Measurements from ENCODE around the gene PLCD3. TPM values are rescaled to one million over a fixed set of nuclear protein-coding genes. Genes with fewer than 3 reads are reported as not detected.

The PLCD3 gene
- total and polyA plus RNA-seq, 2 of the 4 experiments (the other 2 are of a cell fraction), result 5.6 to 36.6 TPM

DNA sequence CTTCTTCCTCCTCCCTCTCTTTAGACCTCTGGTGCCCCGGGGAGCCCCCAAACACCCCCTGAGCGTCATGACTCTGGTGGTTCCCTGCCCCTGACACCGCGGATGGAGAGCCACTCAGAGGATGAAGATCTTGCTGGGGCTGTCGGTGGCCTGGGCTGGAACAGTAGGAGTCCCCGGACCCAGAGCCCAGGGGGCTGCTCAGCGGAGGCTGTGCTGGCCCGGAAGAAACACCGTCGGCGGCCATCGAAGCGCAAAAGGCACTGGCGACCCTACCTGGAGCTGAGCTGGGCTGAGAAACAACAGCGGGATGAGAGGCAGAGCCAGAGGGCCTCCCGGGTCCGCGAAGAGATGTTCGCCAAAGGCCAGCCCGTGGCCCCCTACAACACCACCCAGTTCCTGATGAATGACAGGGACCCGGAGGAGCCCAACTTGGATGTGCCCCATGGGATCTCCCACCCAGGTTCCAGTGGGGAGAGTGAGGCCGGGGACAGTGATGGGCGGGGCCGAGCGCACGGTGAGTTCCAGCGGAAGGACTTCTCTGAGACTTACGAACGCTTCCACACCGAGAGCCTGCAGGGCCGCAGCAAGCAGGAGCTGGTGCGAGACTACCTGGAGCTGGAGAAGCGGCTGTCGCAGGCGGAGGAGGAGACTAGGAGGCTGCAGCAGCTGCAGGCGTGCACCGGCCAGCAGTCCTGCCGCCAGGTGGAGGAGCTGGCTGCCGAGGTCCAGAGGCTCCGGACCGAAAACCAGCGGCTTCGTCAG is 36.9 kb upstream of the PLCD3 start (continued):
- no peak for TF ChIP-seq NFE2L2 (IDR thresholded peaks at IDR 0.05; ENCODE audit: low read depth, low read length)

DNA sequence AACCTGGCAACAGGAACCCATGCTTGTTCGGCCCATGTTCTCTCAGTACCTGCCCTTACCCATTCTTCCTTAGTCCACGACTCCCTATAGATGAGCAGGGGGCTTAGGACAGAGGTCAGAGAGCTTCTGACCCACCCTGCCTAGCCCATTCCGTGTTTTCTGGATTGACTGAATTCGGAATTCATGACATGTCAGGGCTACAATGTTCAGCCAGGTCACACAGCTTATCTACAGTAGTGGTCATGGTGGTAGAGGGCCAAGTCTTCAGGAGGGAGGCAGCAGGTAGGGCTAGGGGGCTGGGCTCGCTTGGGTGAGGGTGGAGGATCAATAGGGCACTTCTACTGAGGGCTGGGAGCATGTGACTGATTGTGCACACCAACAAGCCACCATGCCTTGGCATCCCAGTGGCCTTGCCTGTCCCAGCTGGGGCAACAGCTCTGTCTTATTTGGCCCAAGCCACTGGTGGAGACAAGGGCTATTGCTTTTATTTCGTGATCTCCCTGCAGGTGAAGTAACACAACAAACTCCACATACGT is 32.5 kb upstream of the PLCD3 start:
- WGBS, 2 experiments (ENCODE audit: extremely low coverage in 2 of 2, insufficient read length in 1 of 2), result 80% methylated on average over 2 of the region's 7 CpGs; no CpG with 5 or more reads in 1 of the 2 experiments

More for the DNA sequence above, 32.5 kb upstream of the PLCD3 start:
- CTCF ChIA-PET, result no interaction called here
- H2AK5ac ChIP-seq (ENCODE audit: low read depth, low read length), result peak overlapping the region; percentile 82; the same call in 1 of the 2 replicates
- TF ChIP-seq CHD1 (IDR thresholded peaks at IDR 0.05; ENCODE audit: low read depth, low read length), result no peak
- no peak for TF ChIP-seq RCOR1 (IDR thresholded peaks at IDR 0.05; ENCODE audit: insufficient replicate concordance, low read length)
- no peak for TF ChIP-seq MAFK (IDR thresholded peaks at IDR 0.05; ENCODE audit: low read depth, low read length)
- TF ChIP-seq MXI1 (IDR thresholded peaks at IDR 0.05; ENCODE audit: borderline replicate concordance, low read depth, low read length), result no peak
- TF ChIP-seq RFX5 (IDR thresholded peaks at IDR 0.05; ENCODE audit: low read depth, low read length), result no peak
- no peak for TF ChIP-seq SMC3 (IDR thresholded peaks at IDR 0.05; ENCODE audit: low read depth, low read length)
- TF ChIP-seq FOS (IDR thresholded peaks at IDR 0.05; ENCODE audit: low read depth, low read length), result no peak
- TF ChIP-seq NFE2L2 (IDR thresholded peaks at IDR 0.05; ENCODE audit: low read depth, low read length), result no peak
- TF ChIP-seq BHLHE40 (IDR thresholded peaks at IDR 0.05; ENCODE audit: low read depth, low read length), result no peak
- TF ChIP-seq, protein P1, sequence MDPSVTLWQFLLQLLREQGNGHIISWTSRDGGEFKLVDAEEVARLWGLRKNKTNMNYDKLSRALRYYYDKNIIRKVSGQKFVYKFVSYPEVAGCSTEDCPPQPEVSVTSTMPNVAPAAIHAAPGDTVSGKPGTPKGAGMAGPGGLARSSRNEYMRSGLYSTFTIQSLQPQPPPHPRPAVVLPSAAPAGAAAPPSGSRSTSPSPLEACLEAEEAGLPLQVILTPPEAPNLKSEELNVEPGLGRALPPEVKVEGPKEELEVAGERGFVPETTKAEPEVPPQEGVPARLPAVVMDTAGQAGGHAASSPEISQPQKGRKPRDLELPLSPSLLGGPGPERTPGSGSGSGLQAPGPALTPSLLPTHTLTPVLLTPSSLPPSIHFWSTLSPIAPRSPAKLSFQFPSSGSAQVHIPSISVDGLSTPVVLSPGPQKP (IDR thresholded peaks at IDR 0.05; ENCODE audit: borderline replicate concordance, low read depth, low read length), result no peak
- TF ChIP-seq, protein P2, sequence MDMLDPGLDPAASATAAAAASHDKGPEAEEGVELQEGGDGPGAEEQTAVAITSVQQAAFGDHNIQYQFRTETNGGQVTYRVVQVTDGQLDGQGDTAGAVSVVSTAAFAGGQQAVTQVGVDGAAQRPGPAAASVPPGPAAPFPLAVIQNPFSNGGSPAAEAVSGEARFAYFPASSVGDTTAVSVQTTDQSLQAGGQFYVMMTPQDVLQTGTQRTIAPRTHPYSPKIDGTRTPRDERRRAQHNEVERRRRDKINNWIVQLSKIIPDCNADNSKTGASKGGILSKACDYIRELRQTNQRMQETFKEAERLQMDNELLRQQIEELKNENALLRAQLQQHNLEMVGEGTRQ (IDR thresholded peaks at IDR 0.05; ENCODE audit: low read depth, low read length), result no peak
- TF ChIP-seq MAZ (IDR thresholded peaks at IDR 0.05; ENCODE audit: borderline replicate concordance, low read depth, low read length), result no peak
- TF ChIP-seq POLR2A (IDR thresholded peaks at IDR 0.05; ENCODE audit: low read depth, low read length), result no peak
- dilution Hi-C loops (cut with HindIII; ENCODE audit: low sequenced_read_pairs, unreplicated experiment), result no loop called here
- H3K9me3 ChIP-seq (ENCODE audit: control insufficient read depth, insufficient read depth, low read length), result no peaks in the 10 kb centered on the region
- H3K4me3 ChIP-seq (ENCODE audit: insufficient read depth, low read depth, low read length), result no peak overlapping the region
- H3K4me2 ChIP-seq (ENCODE audit: low read depth, low read length), result no peak overlapping the region
- H2BK120ac ChIP-seq (ENCODE audit: low read depth, low read length), result peak overlapping the region; percentile 61; the same call in 1 of the 2 replicates
- no peak overlapping the region for H3K56ac ChIP-seq (ENCODE audit: extremely low read depth, insufficient read depth, low read length)
- in situ Hi-C loops (cut with MboI; ENCODE audit: low sequenced_read_pairs), result no loop called here
- H4K5ac ChIP-seq (ENCODE audit: low read depth, low read length), result peak overlapping the region; percentile 10; the same call in 1 of the 2 replicates
- no peak for DNase-seq
- peak overlapping the region; percentile 61 for H2AFZ ChIP-seq (replicated peaks; ENCODE audit: low read length, poor library complexity)
- no peaks in the 10 kb centered on the region; the same call in 1 of the 2 replicates for H4K20me1 ChIP-seq (ENCODE audit: insufficient read depth, low read length)
- no peak for ATAC-seq (ENCODE audit: low read depth)
- H3K27me3 ChIP-seq (ENCODE audit: control insufficient read depth, insufficient read depth, low read length), result no peaks in the 10 kb centered on the region
- H3K36me3 ChIP-seq (ENCODE audit: control insufficient read depth, insufficient read depth, low read length), result peaks cover 2% of the 10 kb centered on the region; the same call in 1 of the 2 replicates
- H3K23ac ChIP-seq (ENCODE audit: low read depth, low read length), result 0 out of 2 replicates have a peak overlapping the region, but pooled peaks have one; percentile 0
- peak overlapping the region; percentile 38 for H2BK5ac ChIP-seq (ENCODE audit: low read depth, low read length, poor library complexity, severe bottlenecking)
- H3K9ac ChIP-seq (ENCODE audit: low read depth, low read length), result no peak overlapping the region
- H4K91ac ChIP-seq (ENCODE audit: insufficient read depth, low read depth, low read length), result peak overlapping the region; percentile 47; the same call in 1 of the 2 replicates
- peak overlapping the region in 1 of 2 experiments; percentile 35; a peak in 1 of 4 replicates for H4K8ac ChIP-seq (ENCODE audit: low read depth in 2 of 2, low read length in 2 of 2)
- BruUV-seq (replicated peaks), result no TSS peak
- peak overlapping the region; percentile 4 for H3K14ac ChIP-seq (replicated peaks; ENCODE audit: low read depth, low read length)
- no peak overlapping the region for H2AK9ac ChIP-seq (replicated peaks; ENCODE audit: low read depth, low read length, poor library complexity)
- H3K4ac ChIP-seq (ENCODE audit: low read depth, low read length), result peak overlapping the region; percentile 71
- H2BK20ac ChIP-seq (ENCODE audit: low read depth, low read length), result peak overlapping the region; percentile 31
- H3K18ac ChIP-seq (ENCODE audit: low read depth, low read length), result no peak overlapping the region
- POLR2A ChIA-PET (ENCODE audit: unreplicated experiment), result no interaction called here
- H3K27ac ChIP-seq (ENCODE audit: insufficient read depth, low read length), result no peak overlapping the region
- H3K9me1 ChIP-seq (ENCODE audit: insufficient read depth, low read length), result peaks cover 14% of the 10 kb centered on the region
- H2BK15ac ChIP-seq (ENCODE audit: low read depth, low read length), result peak overlapping the region; percentile 50; the same call in 1 of the 3 replicates
- intact Hi-C loops (cut with micrococcal nuclease), result no loop called here
- H3K79me1 ChIP-seq (ENCODE audit: low read depth in 1 of 2, low read length in 2 of 2), result peaks cover 2 to 19% of the 10 kb centered on the region in 2 experiments; a peak in 3 of 4 replicates
- peaks cover 13% of the 10 kb centered on the region for H3K4me1 ChIP-seq (ENCODE audit: control insufficient read depth, insufficient read depth, low read length)
